Endodermal cell (in vitro differentiated cells): ENCODE measurements around the gene TRMT5. TPM values are rescaled to one million over a fixed set of nuclear protein-coding genes. Genes with fewer than 3 reads are reported as not detected.

ENCODE experiments used
- DNase-seq: peaks from one replicate; pipeline ENCODE4 v3.0.0-alpha.2; 2017
- H3K27ac ChIP-seq: 2 replicates; pipeline ENCODE4 v1.5.1; 2013; ENCODE audit warnings: mild to moderate bottlenecking, low read depth, low read length, moderate library complexity
- H3K27me3 ChIP-seq: 2 replicates; pipeline ENCODE4 v1.6.1; 2013; ENCODE audit warnings: mild to moderate bottlenecking, low read length, moderate library complexity; ENCODE audit not compliant: insufficient read depth, control insufficient read depth, poor library complexity, severe bottlenecking
- H3K36me3 ChIP-seq: 2 replicates; pipeline ENCODE4 v1.7.0; 2013; ENCODE audit warnings: mild to moderate bottlenecking, low read length, moderate library complexity; ENCODE audit not compliant: control insufficient read depth, insufficient read depth
- H3K4me1 ChIP-seq: one replicate; pipeline ENCODE4 v1.7.0; 2013; ENCODE audit warnings: low read length; ENCODE audit not compliant: control insufficient read depth, insufficient read depth
- H3K4me3 ChIP-seq: 2 replicates; pipeline ENCODE4 v1.5.1; 2013; ENCODE audit warnings: mild to moderate bottlenecking, low read length, moderate library complexity
- H3K9ac ChIP-seq: 2 replicates; pipeline ENCODE4 v1.6.1; 2013; ENCODE audit warnings: mild to moderate bottlenecking, low read length, moderate library complexity; ENCODE audit not compliant: poor library complexity, severe bottlenecking; ENCODE audit errors: extremely low read depth
- H3K9me3 ChIP-seq: 2 replicates; pipeline ENCODE4 v1.6.1; 2013; ENCODE audit warnings: mild to moderate bottlenecking, low read length, moderate library complexity; ENCODE audit not compliant: control insufficient read depth
- H3K27ac Mint-ChIP-seq: 2 replicates; pipeline ENCODE4 v1.8.0; 2020; ENCODE audit warnings: mixed read lengths
- H3K27me3 Mint-ChIP-seq: 2 replicates; pipeline ENCODE4 v1.8.0; 2021; ENCODE audit warnings: mild to moderate bottlenecking, mixed read lengths; ENCODE audit not compliant: insufficient read depth
- H3K36me3 Mint-ChIP-seq: 2 replicates; pipeline ENCODE4 v1.8.0; 2020; ENCODE audit warnings: low read depth, mixed read lengths
- H3K4me1 Mint-ChIP-seq: 2 replicates; pipeline ENCODE4 v1.8.0; 2020; ENCODE audit warnings: mixed read lengths
- H3K4me3 Mint-ChIP-seq: 2 replicates; pipeline ENCODE4 v1.8.0; 2020; ENCODE audit warnings: mild to moderate bottlenecking, moderate library complexity, mixed read lengths
- H3K9me3 Mint-ChIP-seq: 2 replicates; pipeline ENCODE4 v1.8.0; 2020; ENCODE audit warnings: mild to moderate bottlenecking, mixed read lengths
- whole genome bisulfite sequencing, 2 experiments: methylation state at CpG; one replicate each; pipeline versions ENCODE4 v1.1.5 to v1.1.7; 2013; ENCODE audit warnings: missing lambda C conversion rate in 2 of 2, mixed read lengths in 1 of 2; ENCODE audit not compliant: insufficient coverage in 1 of 2, insufficient read length in 1 of 2; 5-methylcytosine and 5-hydroxymethylcytosine counted together
- long read RNA-seq, 4 experiments: library from polyadenylated mRNA in 2 of 4; library from RNA in 1 of 4; library from capped mRNA in 1 of 4; stranded (forward) in 3 of 4; unstranded in 1 of 4; transcript quantifications; one replicate each; pipeline ENCODE4 v2.0.0, GENCODE V29; 2020 to 2021; ENCODE audit warnings: inconsistent platforms in 1 of 4
- polyA plus RNA-seq, 2 experiments: library from polyadenylated mRNA; stranded (reverse); fragments of 50-300 nt; gene quantifications; one replicate each; pipeline ENCODE4 v1.2.3, GENCODE V29; 2013
- total RNA-seq, 2 donors: library from RNA; stranded (reverse); fragmentation: NEBNext Ultra II Directional in 1 of 2; extraction: Animal tissue kit (Norgen Biotek cat#: 25700) in 1 of 2; gene quantifications; 2 replicates in 1 of 2; 3 replicates in 1 of 2; pipeline ENCODE4 v1.2.1, GENCODE V29; 2021
- TF ChIP-seq, protein P1 (sequence below): fragments of 200-600 bp; sonication (generic); conservative IDR thresholded peaks from 2 replicates; pipeline ENCODE4 v1.5.0; 2021; ENCODE audit warnings: antibody characterized with exemption, mild to moderate bottlenecking

TRMT5 gene, protein sequence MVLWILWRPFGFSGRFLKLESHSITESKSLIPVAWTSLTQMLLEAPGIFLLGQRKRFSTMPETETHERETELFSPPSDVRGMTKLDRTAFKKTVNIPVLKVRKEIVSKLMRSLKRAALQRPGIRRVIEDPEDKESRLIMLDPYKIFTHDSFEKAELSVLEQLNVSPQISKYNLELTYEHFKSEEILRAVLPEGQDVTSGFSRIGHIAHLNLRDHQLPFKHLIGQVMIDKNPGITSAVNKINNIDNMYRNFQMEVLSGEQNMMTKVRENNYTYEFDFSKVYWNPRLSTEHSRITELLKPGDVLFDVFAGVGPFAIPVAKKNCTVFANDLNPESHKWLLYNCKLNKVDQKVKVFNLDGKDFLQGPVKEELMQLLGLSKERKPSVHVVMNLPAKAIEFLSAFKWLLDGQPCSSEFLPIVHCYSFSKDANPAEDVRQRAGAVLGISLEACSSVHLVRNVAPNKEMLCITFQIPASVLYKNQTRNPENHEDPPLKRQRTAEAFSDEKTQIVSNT
- 10 to 100 TPM; 18.4 to 19.8 TPM for total RNA-seq
- polyA plus RNA-seq (2013, experiment 1 of 2), result 14.2 TPM
- 14.4 TPM for polyA plus RNA-seq (2013, experiment 2 of 2)
- long read RNA-seq, experiment 1, full-length matches to known transcripts, result 6 of 7 reads
- long read RNA-seq, experiment 1, partial matches to known transcripts, result 1 of 7 reads
- long read RNA-seq, experiment 1, other reads (novel, unspliced or antisense), result 0 of 7 reads
- long read RNA-seq, experiment 2, full-length matches to known transcripts, result 19 of 23 reads
- long read RNA-seq, experiment 2, partial matches to known transcripts, result 3 of 23 reads
- long read RNA-seq, experiment 2, other reads (novel, unspliced or antisense), result 1 of 23 reads
- long read RNA-seq, experiment 3, full-length matches to known transcripts, result 59 of 74 reads
- long read RNA-seq, experiment 3, partial matches to known transcripts, result 5 of 74 reads
- long read RNA-seq, experiment 3, other reads (novel, unspliced or antisense), result 10 of 74 reads
- long read RNA-seq, experiment 4, full-length matches to known transcripts, result 35 of 42 reads
- long read RNA-seq, experiment 4, partial matches to known transcripts, result 1 of 42 reads
- long read RNA-seq, experiment 4, other reads (novel, unspliced or antisense), result 6 of 42 reads

GRCh38 chr14:60980811-60981632, at the start of gene TRMT5, which contains the start of gene SLC38A6:
Gene TRMT5 (minus strand): TSS chr14:60981079. CDS start chr14:60980973, 106 bp downstream.
Gene SLC38A6 (plus strand): TSS chr14:60981245. CDS start chr14:60981278, 33 bp downstream.
- H3K27me3 ChIP-seq, result no peaks in the 10 kb centered on the region
- Mint-ChIP-seq H3K9me3 (no peaks in the 10 kb centered on the region), H3K27me3 (no peaks in the 10 kb centered on the region), H3K27ac (no peak within 1 kb of the TSS), H3K4me3 (no peak within 1 kb of the TSS), H3K36me3 (peaks cover 8% of the 10 kb centered on the region), H3K4me1 (peaks cover 10% of the 10 kb centered on the region)
- TF ChIP-seq, protein P1, sequence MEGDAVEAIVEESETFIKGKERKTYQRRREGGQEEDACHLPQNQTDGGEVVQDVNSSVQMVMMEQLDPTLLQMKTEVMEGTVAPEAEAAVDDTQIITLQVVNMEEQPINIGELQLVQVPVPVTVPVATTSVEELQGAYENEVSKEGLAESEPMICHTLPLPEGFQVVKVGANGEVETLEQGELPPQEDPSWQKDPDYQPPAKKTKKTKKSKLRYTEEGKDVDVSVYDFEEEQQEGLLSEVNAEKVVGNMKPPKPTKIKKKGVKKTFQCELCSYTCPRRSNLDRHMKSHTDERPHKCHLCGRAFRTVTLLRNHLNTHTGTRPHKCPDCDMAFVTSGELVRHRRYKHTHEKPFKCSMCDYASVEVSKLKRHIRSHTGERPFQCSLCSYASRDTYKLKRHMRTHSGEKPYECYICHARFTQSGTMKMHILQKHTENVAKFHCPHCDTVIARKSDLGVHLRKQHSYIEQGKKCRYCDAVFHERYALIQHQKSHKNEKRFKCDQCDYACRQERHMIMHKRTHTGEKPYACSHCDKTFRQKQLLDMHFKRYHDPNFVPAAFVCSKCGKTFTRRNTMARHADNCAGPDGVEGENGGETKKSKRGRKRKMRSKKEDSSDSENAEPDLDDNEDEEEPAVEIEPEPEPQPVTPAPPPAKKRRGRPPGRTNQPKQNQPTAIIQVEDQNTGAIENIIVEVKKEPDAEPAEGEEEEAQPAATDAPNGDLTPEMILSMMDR, result no peak
- H3K9ac ChIP-seq, result peak within 1 kb of the TSS; percentile 78
- H3K4me1 ChIP-seq, result no peaks in the 10 kb centered on the region
- no peaks in the 10 kb centered on the region for H3K9me3 ChIP-seq
- peak; percentile 98 for DNase-seq
- H3K36me3 ChIP-seq, result peaks cover 16% of the 10 kb centered on the region
- 0% methylated on average over 27 to 59 of the region's 59 CpGs for WGBS, 2 experiments
- H3K4me3 ChIP-seq, result peak within 1 kb of the TSS; percentile 99
- peak within 1 kb of the TSS; percentile 74 for H3K27ac ChIP-seq

- Histone ChIP-seq H3K9me3 (no peaks in the 10 kb centered on the region), H3K36me3 (no peaks in the 10 kb centered on the region), H3K4me1 (no peaks in the 10 kb centered on the region), H3K27me3 (no peaks in the 10 kb centered on the region), H3K9ac (no peak overlapping the region), H3K27ac (no peak overlapping the region), H3K4me3 (no peak overlapping the region)
- H3K27me3 Mint-ChIP-seq, result no peaks in the 10 kb centered on the region
- H3K4me1 Mint-ChIP-seq, result peaks cover 7% of the 10 kb centered on the region
- H3K27ac Mint-ChIP-seq, result no peak overlapping the region
- H3K9me3 Mint-ChIP-seq, result no peaks in the 10 kb centered on the region
- TF ChIP-seq, protein P1, result no peak
- no peaks in the 10 kb centered on the region for H3K36me3 Mint-ChIP-seq
- 88% methylated on average over 2 of the region's 2 CpGs; no CpG with 5 or more reads in 1 of the 2 experiments for WGBS, 2 experiments
- H3K4me3 Mint-ChIP-seq, result no peak overlapping the region
- no peak for DNase-seq
These were observed 45.6 kb upstream of the TRMT5 start for GRCh38 chr14:61026526-61026925.
